Progenitor cell of endocrine pancreas (in vitro differentiated cells): ENCODE measurements around the gene BCAN. TPM values are rescaled to one million over a fixed set of nuclear protein-coding genes. Genes with fewer than 3 reads are reported as not detected.

ENCODE experiments used
- DNase-seq: peaks from one replicate; pipeline ENCODE4 v3.0.0; 2021; ENCODE audit warnings: low spot score; ENCODE audit not compliant: unreplicated experiment
- H3K27ac Mint-ChIP-seq: 2 replicates; pipeline ENCODE4 v1.8.0; 2021; ENCODE audit warnings: mild to moderate bottlenecking, moderate library complexity, mixed read lengths
- H3K27me3 Mint-ChIP-seq: 2 replicates; pipeline ENCODE4 v1.8.0; 2021; ENCODE audit warnings: mixed read lengths
- H3K36me3 Mint-ChIP-seq: 2 replicates; pipeline ENCODE4 v1.8.0; 2022; ENCODE audit warnings: mixed read lengths; ENCODE audit not compliant: insufficient read depth
- H3K4me1 Mint-ChIP-seq: 2 replicates; pipeline ENCODE4 v1.8.0; 2021; ENCODE audit warnings: low read depth, mixed read lengths
- H3K4me3 Mint-ChIP-seq: 2 replicates; pipeline ENCODE4 v1.8.0; 2021; ENCODE audit warnings: low read depth, mild to moderate bottlenecking, moderate library complexity, mixed read lengths
- H3K9me3 Mint-ChIP-seq: 2 replicates; pipeline ENCODE4 v1.8.0; 2021; ENCODE audit warnings: low read depth, mixed read lengths
- total RNA-seq: library from RNA; stranded (reverse); gene quantifications from 2 replicates; pipeline ENCODE4 v1.2.1, GENCODE V29; 2021
- TF ChIP-seq, protein P1 (sequence below): fragments of 200-600 bp; sonication (generic); IDR thresholded peaks from one replicate; pipeline ENCODE4 v1.5.0; 2021; ENCODE audit warnings: antibody characterized with exemption, mild to moderate bottlenecking; ENCODE audit not compliant: unreplicated experiment

Gene BCAN
- total RNA-seq, 1 donor from 2014 or later = not detected

DNA sequence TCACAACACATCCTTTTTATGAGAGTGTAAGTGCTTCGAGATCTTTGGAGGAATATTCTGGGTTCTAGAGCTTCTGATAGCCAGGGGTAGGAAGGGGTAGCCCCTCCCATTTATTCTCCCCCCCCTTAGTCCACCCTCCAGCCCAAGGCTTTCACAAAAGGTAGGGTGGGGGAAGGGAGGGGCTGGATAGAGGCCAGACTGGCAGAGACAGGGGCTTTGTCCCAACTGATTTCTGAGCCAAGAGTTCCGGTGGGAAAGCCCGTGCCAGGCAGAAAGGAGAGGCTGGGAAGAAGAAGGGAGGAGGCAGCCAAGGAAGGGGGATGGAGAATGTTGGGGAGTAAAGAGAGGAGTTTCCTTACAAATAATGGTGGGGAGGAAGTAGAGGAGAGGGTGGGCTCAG, 3.1 kb downstream of the BCAN start:
- Mint-ChIP-seq H3K27ac (peak overlapping the region; percentile 24), H3K27me3 (peaks cover 89% of the 10 kb centered on the region), H3K36me3 (no peaks in the 10 kb centered on the region), H3K4me1 (peaks cover 3% of the 10 kb centered on the region), H3K4me3 (no peak overlapping the region), H3K9me3 (no peaks in the 10 kb centered on the region)
- TF ChIP-seq, protein P1, sequence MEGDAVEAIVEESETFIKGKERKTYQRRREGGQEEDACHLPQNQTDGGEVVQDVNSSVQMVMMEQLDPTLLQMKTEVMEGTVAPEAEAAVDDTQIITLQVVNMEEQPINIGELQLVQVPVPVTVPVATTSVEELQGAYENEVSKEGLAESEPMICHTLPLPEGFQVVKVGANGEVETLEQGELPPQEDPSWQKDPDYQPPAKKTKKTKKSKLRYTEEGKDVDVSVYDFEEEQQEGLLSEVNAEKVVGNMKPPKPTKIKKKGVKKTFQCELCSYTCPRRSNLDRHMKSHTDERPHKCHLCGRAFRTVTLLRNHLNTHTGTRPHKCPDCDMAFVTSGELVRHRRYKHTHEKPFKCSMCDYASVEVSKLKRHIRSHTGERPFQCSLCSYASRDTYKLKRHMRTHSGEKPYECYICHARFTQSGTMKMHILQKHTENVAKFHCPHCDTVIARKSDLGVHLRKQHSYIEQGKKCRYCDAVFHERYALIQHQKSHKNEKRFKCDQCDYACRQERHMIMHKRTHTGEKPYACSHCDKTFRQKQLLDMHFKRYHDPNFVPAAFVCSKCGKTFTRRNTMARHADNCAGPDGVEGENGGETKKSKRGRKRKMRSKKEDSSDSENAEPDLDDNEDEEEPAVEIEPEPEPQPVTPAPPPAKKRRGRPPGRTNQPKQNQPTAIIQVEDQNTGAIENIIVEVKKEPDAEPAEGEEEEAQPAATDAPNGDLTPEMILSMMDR = no peak
- no peak for DNase-seq

GRCh38 chr1:156645666-156646065, 3.7 kb downstream of the BCAN start:
- H3K27ac Mint-ChIP-seq = no peak overlapping the region
- TF ChIP-seq, protein P1 = no peak
- no peak overlapping the region for H3K4me3 Mint-ChIP-seq
- DNase-seq = no peak
- H3K36me3 Mint-ChIP-seq = no peaks in the 10 kb centered on the region
- peaks cover 3% of the 10 kb centered on the region for H3K4me1 Mint-ChIP-seq
- H3K27me3 Mint-ChIP-seq = peaks cover 89% of the 10 kb centered on the region
- H3K9me3 Mint-ChIP-seq = no peaks in the 10 kb centered on the region

GRCh38 chr1:156646738-156647211, 4.9 kb downstream of the BCAN start:
- Mint-ChIP-seq H3K9me3 (no peaks in the 10 kb centered on the region), H3K4me1 (peaks cover 2% of the 10 kb centered on the region), H3K36me3 (no peaks in the 10 kb centered on the region), H3K27ac (no peak overlapping the region), H3K27me3 (peaks cover 87% of the 10 kb centered on the region), H3K4me3 (no peak overlapping the region)
- TF ChIP-seq, protein P1 = no peak
- DNase-seq = no peak

DNA sequence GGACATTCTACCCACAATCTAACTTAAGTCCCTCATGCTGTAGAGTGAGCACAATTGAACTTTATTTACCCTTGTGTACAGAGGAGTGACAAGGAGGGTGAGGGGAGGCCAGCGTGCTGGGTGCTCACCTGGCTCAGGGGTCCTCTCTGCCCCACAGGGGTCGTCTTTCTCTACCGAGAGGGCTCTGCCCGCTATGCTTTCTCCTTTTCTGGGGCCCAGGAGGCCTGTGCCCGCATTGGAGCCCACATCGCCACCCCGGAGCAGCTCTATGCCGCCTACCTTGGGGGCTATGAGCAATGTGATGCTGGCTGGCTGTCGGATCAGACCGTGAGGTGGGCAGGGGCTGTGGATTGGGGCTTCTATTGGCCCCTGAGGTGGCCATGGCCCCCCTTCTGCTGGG, 5.4 kb downstream of the BCAN start:
- Mint-ChIP-seq H3K4me3 (no peak overlapping the region), H3K27ac (no peak overlapping the region), H3K9me3 (no peaks in the 10 kb centered on the region), H3K36me3 (no peaks in the 10 kb centered on the region), H3K4me1 (peaks cover 1% of the 10 kb centered on the region), H3K27me3 (peaks cover 90% of the 10 kb centered on the region)
- no peak for DNase-seq
- TF ChIP-seq, protein P1 = no peak

DNA sequence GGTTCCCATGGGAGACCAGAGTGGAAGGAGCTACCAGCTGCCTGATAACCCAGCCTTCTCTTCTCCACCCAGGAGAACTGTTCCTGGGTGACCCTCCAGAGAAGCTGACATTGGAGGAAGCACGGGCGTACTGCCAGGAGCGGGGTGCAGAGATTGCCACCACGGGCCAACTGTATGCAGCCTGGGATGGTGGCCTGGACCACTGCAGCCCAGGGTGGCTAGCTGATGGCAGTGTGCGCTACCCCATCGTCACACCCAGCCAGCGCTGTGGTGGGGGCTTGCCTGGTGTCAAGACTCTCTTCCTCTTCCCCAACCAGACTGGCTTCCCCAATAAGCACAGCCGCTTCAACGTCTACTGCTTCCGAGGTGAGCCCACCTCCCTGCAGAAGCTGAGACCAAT, 6.6 kb downstream of the BCAN start:
- Mint-ChIP-seq H3K27ac (no peak overlapping the region), H3K4me3 (no peak overlapping the region), H3K27me3 (peaks cover 89% of the 10 kb centered on the region), H3K4me1 (no peaks in the 10 kb centered on the region), H3K9me3 (no peaks in the 10 kb centered on the region), H3K36me3 (no peaks in the 10 kb centered on the region)
- no peak for DNase-seq
- TF ChIP-seq, protein P1 = no peak
